K562 (cell line): ENCODE measurements around the gene SLC25A5. TPM values are rescaled to one million over a fixed set of nuclear protein-coding genes. Genes with fewer than 3 reads are reported as not detected.

Experiments used
- ATAC-seq: fragments of 200-7000 bp; cut with Tn5 transposase; 3 replicates; pipeline ENCODE4 v1.9.1; 2020; ENCODE audit warnings: moderate library complexity
- BruUV-seq: library from RNA; stranded (reverse); fragments of 400-500 nt; replicated peaks from 2 replicates; lab custom pipeline; 2021; lab: Mats Ljungman, UMichigan
- CTCF ChIA-PET: fragments of 300-600 bp; formaldehyde crosslinking; extraction: SDS; loops from one replicate; lab custom pipeline; 2021; ENCODE audit warnings: low intra/inter-chr PET ratio; lab: Yijun Ruan, JAX
- POLR2A ChIA-PET: fragments of 300-600, 350-650 bp; sonication (Branson Sonifier 250); formaldehyde crosslinking; extraction: SDS; loops from one replicate; lab custom pipeline; 2021; ENCODE audit warnings: antibody characterized with exemption, inconsistent platforms; lab: Yijun Ruan, JAX
- DNase-seq, 4 experiments: peaks; one replicate each; pipeline versions ENCODE4 v3.0.0 to v3.0.0-alpha.2; 2011 to 2018; ENCODE audit warnings: low spot score in 3 of 4, mixed read lengths in 3 of 4; ENCODE audit errors: extremely low read depth in 1 of 4
- FAIRE-seq: peaks from 2 replicates; lab custom pipeline; 2011; peaks lifted over from hg19 to GRCh38; lab: Jason Lieb, UNC
- H2AFZ ChIP-seq: 2 replicates; pipeline ENCODE4 v1.6.0; 2011; ENCODE audit warnings: low read depth, low read length, control low read depth, inconsistent platforms
- H3K27ac ChIP-seq: fragments of 200-600 bp; 3 replicates; pipeline ENCODE4 v1.8.0; 2011; ENCODE audit warnings: low read depth, mild to moderate bottlenecking, control low read depth, inconsistent platforms, low read length, moderate library complexity, mixed read lengths; ENCODE audit errors: extremely low read depth
- H3K27me3 ChIP-seq, 2 experiments: fragments of 300-600 bp in 1 of 2; 2 replicates in 1 of 2; 3 replicates in 1 of 2; pipeline versions ENCODE4 v1.6.0 to v1.8.0; 2011; ENCODE audit warnings: inconsistent platforms in 2 of 2, low read length in 2 of 2, mild to moderate bottlenecking in 1 of 2, mixed read lengths in 1 of 2, moderate library complexity in 1 of 2; ENCODE audit not compliant: control insufficient read depth in 2 of 2, insufficient read depth in 2 of 2
- H3K36me3 ChIP-seq: fragments of 300-600 bp; 3 replicates; pipeline ENCODE4 v1.8.0; 2011; ENCODE audit warnings: mild to moderate bottlenecking, low read length, inconsistent platforms; ENCODE audit not compliant: control insufficient read depth, insufficient read depth
- H3K4me1 ChIP-seq, 2 experiments: fragments of 200-600 bp in 1 of 2; replicated peaks in 1 of 2; 2 replicates in 1 of 2; 3 replicates in 1 of 2; pipeline versions ENCODE4 v1.5.1 to v1.8.0; 2011; ENCODE audit warnings: inconsistent platforms in 2 of 2, low read length in 2 of 2, mild to moderate bottlenecking in 1 of 2, mixed read lengths in 1 of 2, moderate library complexity in 1 of 2; ENCODE audit not compliant: control insufficient read depth in 2 of 2, insufficient read depth in 2 of 2
- H3K4me2 ChIP-seq: 2 replicates; pipeline ENCODE4 v1.6.1; 2011; ENCODE audit warnings: low read length, control low read depth, inconsistent platforms, mixed read lengths; ENCODE audit not compliant: insufficient read depth
- H3K4me3 ChIP-seq: fragments of 200-600 bp; sonication (generic), shearing (Covaris generic); 2 replicates; pipeline ENCODE4 v1.5.1; 2016; ENCODE audit warnings: control low read depth, inconsistent platforms
- H3K79me2 ChIP-seq: fragments of 200-600 bp; 3 replicates; pipeline ENCODE4 v1.8.0; 2011; ENCODE audit warnings: low read length, inconsistent platforms; ENCODE audit not compliant: control insufficient read depth, insufficient read depth
- H3K9ac ChIP-seq, 2 experiments: 2 replicates each; pipeline versions ENCODE4 v1.6.0 to v1.6.1; 2011; ENCODE audit warnings: low read depth in 2 of 2, low read length in 2 of 2, control low read depth in 1 of 2, inconsistent platforms in 1 of 2, mild to moderate bottlenecking in 1 of 2, mixed read lengths in 1 of 2; ENCODE audit not compliant: insufficient read depth in 1 of 2
- H3K9me1 ChIP-seq: one replicate; pipeline ENCODE4 v1.6.0; 2011; ENCODE audit warnings: inconsistent platforms, mild to moderate bottlenecking, low read length, moderate library complexity; ENCODE audit not compliant: control insufficient read depth, insufficient read depth
- H3K9me3 ChIP-seq: replicated peaks from 2 replicates; pipeline ENCODE4 v1.5.1; 2011; ENCODE audit warnings: low read depth, low read length, inconsistent platforms; ENCODE audit not compliant: control insufficient read depth, insufficient read depth
- H4K20me1 ChIP-seq: replicated peaks from 2 replicates; pipeline ENCODE4 v1.6.1; 2011; ENCODE audit warnings: low read length, inconsistent platforms, mixed read lengths; ENCODE audit not compliant: control insufficient read depth, insufficient read depth
- CBFB ChIP-seq: sonication (generic); formaldehyde crosslinking; IDR thresholded peaks from 2 replicates; pipeline ENCODE4 v1.4.0; 2020; ENCODE audit warnings: mild to moderate bottlenecking, missing genetic modification reagents
- CTBP1 ChIP-seq: fragments of 450-650 bp; IDR thresholded peaks from 2 replicates; pipeline ENCODE4 v1.6.1; 2016; ENCODE audit warnings: borderline replicate concordance
- CXXC5 ChIP-seq: fragments of 250-450 bp; sonication (Bioruptor Pico); IDR thresholded peaks from 2 replicates; pipeline ENCODE4 v1.8.0; 2022; ENCODE audit warnings: inconsistent platforms, mild to moderate bottlenecking, moderate library complexity
- GABPB1 ChIP-seq: sonication (generic); formaldehyde crosslinking; IDR thresholded peaks from 2 replicates; pipeline ENCODE4 v1.8.0; 2022; ENCODE audit warnings: mild to moderate bottlenecking, missing genetic modification reagents
- MAZ ChIP-seq, 2 experiments: fragments of 450-650 bp in 1 of 2; sonication (generic) in 1 of 2; formaldehyde crosslinking; IDR thresholded peaks in 1 of 2; conservative IDR thresholded peaks in 1 of 2; 2 replicates each; pipeline versions ENCODE4 v1.4.0 to v1.5.0; 2020; ENCODE audit warnings: mild to moderate bottlenecking in 1 of 2, missing genetic modification reagents in 1 of 2
- NFE2L1 ChIP-seq: fragments of 450-650 bp; IDR thresholded peaks from 2 replicates; pipeline ENCODE4 v1.6.1; 2016; ENCODE audit warnings: missing genetic modification characterization, low read depth, mild to moderate bottlenecking, missing compliant biosample characterization, moderate library complexity, borderline replicate concordance
- NRF1 ChIP-seq, 2 experiments: fragments of 450-650 bp; IDR thresholded peaks in 1 of 2; conservative IDR thresholded peaks in 1 of 2; 2 replicates each; pipeline ENCODE4 v1.6.1; 2014; ENCODE audit warnings: mild to moderate bottlenecking in 2 of 2
- RAD21 ChIP-seq, 2 experiments: fragments of 250-450 bp in 1 of 2; fragments of 450-650 bp in 1 of 2; sonication (Bioruptor Pico) in 1 of 2; formaldehyde crosslinking in 1 of 2; IDR thresholded peaks in 1 of 2; conservative IDR thresholded peaks in 1 of 2; 2 replicates each; pipeline versions ENCODE4 v1.4.0 to v1.8.0; 2020 to 2022; ENCODE audit warnings: mild to moderate bottlenecking in 2 of 2, moderate library complexity in 1 of 2
- RB1 ChIP-seq: fragments of 450-650 bp; IDR thresholded peaks from 2 replicates; pipeline ENCODE4 v1.6.1; 2017; ENCODE audit warnings: low read depth, mild to moderate bottlenecking
- SMAD4 ChIP-seq: fragments of 250-450 bp; sonication (Bioruptor Pico); conservative IDR thresholded peaks from 2 replicates; pipeline ENCODE4 v1.8.0; 2021; ENCODE audit warnings: inconsistent platforms, mild to moderate bottlenecking, moderate library complexity
- ZBTB33 ChIP-seq: sonication (generic); formaldehyde crosslinking; IDR thresholded peaks from 2 replicates; pipeline ENCODE4 v1.8.1; 2023; ENCODE audit warnings: mild to moderate bottlenecking, missing genetic modification reagents
- WGBS: fragments of 100-300 bp; shearing (Covaris generic); methylation state at CpG from one replicate; pipeline ENCODE4 v1.1.6; 2016; ENCODE audit warnings: low coverage, mixed read lengths; ENCODE audit not compliant: insufficient coverage; ENCODE audit errors: missing lambda C conversion rate; 5-methylcytosine and 5-hydroxymethylcytosine counted together
- in situ Hi-C: fragments of 300-500 bp; cut with MboI; formaldehyde crosslinking; loops from 4 replicates; pipeline ENCODE4 v1.15.0; 2018; ENCODE audit warnings: inconsistent platforms, mixed read lengths
- intact Hi-C: fragments of 100-400 bp; cut with micrococcal nuclease; formaldehyde crosslinking; loops from 2 replicates; pipeline ENCODE4 v1.14.2; 2022
- polyA plus RNA-seq, 8 experiments: library from polyadenylated mRNA; depleted of rRNA in 4 of 8; stranded (reverse) in 5 of 8; unstranded in 3 of 8; fragments of >200 nt; fragmentation: Nextera tagmentation in 2 of 8; fragmentation: Illumina TruSeq in 1 of 8; extraction: Ambion mirVana in 2 of 8; extraction: Trizol in 1 of 8; gene quantifications; 2 replicates each; pipeline versions ENCODE4 v1.2.1 to v1.2.3, GENCODE V29; 2011 to 2014; ENCODE audit warnings: inconsistent platforms in 1 of 8, missing spikeins in 1 of 8
- total RNA-seq, 7 experiments: library from RNA; depleted of rRNA in 6 of 7; stranded (reverse); fragments of >200 nt in 6 of 7; fragmentation: Illumina TruSeq in 2 of 7; extraction: Trizol in 2 of 7; gene quantifications; 2 replicates each; pipeline versions ENCODE4 v1.2.1 to v1.2.3, GENCODE V29; 2011 to 2021; ENCODE audit warnings: low replicate concordance in 1 of 7
- TF ChIP-seq, protein P1 (sequence below): fragments of 450-650 bp; formaldehyde crosslinking; IDR thresholded peaks from 2 replicates; pipeline ENCODE4 v1.4.0; 2022; ENCODE audit warnings: missing genetic modification characterization
- TF ChIP-seq, protein P2 (sequence below): sonication (generic); formaldehyde crosslinking; IDR thresholded peaks from 2 replicates; pipeline ENCODE4 v1.9.0; 2022; ENCODE audit warnings: mild to moderate bottlenecking, missing genetic modification reagents

The SLC25A5 gene
- total and polyA plus RNA-seq, 9 of the 15 experiments (the other 6 are each of a cell fraction or from before 2014, with no cell fraction given), result 470 to 5,247 (median 596) TPM

DNA sequence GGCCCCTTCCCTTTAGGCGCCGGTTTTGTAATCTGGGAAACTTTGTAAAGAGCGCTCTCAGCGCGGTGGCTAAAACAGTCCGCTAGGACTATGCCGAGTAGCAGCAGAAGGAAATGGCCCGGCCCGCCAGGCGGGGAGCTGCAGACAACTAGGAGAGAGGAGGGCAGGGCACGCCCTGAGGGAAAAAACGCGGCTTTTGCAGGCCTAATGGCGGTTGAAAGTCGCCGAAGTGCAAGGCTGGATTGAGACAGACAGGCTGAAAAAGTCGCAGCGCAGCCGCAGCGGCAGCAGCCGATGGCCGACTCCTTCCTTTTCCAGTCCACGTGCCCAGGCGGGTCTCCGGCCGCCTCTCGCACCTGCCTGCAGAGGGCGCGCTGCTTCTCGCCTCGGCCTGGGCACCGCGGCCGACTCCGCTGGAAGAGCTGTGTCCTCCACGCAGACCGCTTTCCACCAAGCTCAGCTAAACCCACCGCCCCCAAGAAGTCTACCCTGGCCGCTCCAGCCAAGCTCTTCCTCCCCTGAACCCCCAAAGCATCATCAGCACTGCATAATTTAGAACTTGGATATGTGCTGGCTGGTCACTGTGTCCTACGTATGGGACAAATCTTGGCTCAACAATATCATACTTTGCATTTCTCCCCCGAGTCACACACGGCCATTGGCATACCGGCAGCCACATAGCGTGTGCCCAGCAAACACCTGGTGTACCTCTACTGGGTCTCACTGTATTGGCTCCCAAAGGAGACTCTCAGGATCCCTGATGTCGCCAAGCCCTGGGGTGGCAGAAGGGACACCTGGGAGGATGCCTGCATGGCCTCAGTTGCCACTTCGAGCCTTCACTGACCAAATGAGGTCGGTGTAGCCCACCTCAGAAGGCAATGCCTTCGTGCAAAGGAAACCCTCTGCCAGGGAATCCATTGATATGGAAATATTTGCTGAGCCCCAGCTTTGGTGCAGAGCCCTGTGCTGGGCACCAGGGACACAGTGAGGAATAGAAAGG, 14.5 kb downstream of the SLC25A5 start:
- FAIRE-seq (peak; percentile 72), DNase-seq (peak; percentile 70 to 76 (median 71)), ATAC-seq (peak; percentile 94)
- ChIA-PET POLR2A (interaction anchor here (0.7 to 2.2 kb wide), 4 partner anchors 9 to 150 kb away, joined by 3 to 9 read pairs (median 4); no protein-coding TSS in a partner anchor), CTCF (interaction anchor here (1.0 kb wide), 1 partner anchor 14 kb away, joined by 4 read pairs; no protein-coding TSS in a partner anchor)
- Histone ChIP-seq H3K4me1 (peaks cover 6 to 8% of the 10 kb centered on the region in 2 experiments; a peak in 3 of 5 replicates), H3K27me3 (no peaks in the 10 kb centered on the region), H4K20me1 (no peaks in the 10 kb centered on the region), H3K79me2 (no peaks in the 10 kb centered on the region), H3K36me3 (no peaks in the 10 kb centered on the region), H3K9ac (peak overlapping the region; percentile 43 to 86), H3K4me3 (peak overlapping the region; percentile 8; the same call in 1 of the 2 replicates), H3K4me2 (peak overlapping the region; percentile 72), H3K9me1 (no peaks in the 10 kb centered on the region), H3K27ac (no peak overlapping the region; the same call in 2 of the 3 replicates), H2AFZ (peak overlapping the region; percentile 85), H3K9me3 (no peaks in the 10 kb centered on the region)
- WGBS, result 9% methylated on average over 15 of the region's 48 CpGs
- intact Hi-C loops (no loop called here), in situ Hi-C loops (no loop called here)
- no TSS peak for BruUV-seq
- peak in 1 of 2 experiments; percentile 38; a peak in 1 of 4 replicates for TF ChIP-seq MAZ (CRISPR knock-in tag; conservative IDR thresholded peaks at IDR 0.05 in 1 of 2, IDR thresholded peaks at IDR 0.05 in 1 of 2)
- TF ChIP-seq CBFB (CRISPR knock-in tag), result peak; percentile 55; the same call in 1 of the 2 replicates
- TF ChIP-seq, protein P1, sequence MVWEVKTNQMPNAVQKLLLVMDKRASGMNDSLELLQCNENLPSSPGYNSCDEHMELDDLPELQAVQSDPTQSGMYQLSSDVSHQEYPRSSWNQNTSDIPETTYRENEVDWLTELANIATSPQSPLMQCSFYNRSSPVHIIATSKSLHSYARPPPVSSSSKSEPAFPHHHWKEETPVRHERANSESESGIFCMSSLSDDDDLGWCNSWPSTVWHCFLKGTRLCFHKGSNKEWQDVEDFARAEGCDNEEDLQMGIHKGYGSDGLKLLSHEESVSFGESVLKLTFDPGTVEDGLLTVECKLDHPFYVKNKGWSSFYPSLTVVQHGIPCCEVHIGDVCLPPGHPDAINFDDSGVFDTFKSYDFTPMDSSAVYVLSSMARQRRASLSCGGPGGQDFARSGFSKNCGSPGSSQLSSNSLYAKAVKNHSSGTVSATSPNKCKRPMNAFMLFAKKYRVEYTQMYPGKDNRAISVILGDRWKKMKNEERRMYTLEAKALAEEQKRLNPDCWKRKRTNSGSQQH, result no peak
- TF ChIP-seq ZBTB33 (CRISPR knock-in tag), result peak; percentile 79
- peak; percentile 26 to 39; a peak in 3 of 4 replicates for TF ChIP-seq RAD21 (CRISPR knock-in tag; conservative IDR thresholded peaks at IDR 0.05 in 1 of 2, IDR thresholded peaks at IDR 0.05 in 1 of 2)
- peak; percentile 71; the same call in 1 of the 2 replicates for TF ChIP-seq SMAD4
- TF ChIP-seq NRF1 (conservative IDR thresholded peaks at IDR 0.05 in 1 of 2, IDR thresholded peaks at IDR 0.05 in 1 of 2), result peak; percentile 84 to 86
- TF ChIP-seq NFE2L1, result no peak
- 0 out of 2 replicates have a peak, but pooled peaks have one; percentile 53 for TF ChIP-seq RB1
- TF ChIP-seq CXXC5 (CRISPR knock-in tag), result peak; percentile 71
- TF ChIP-seq, protein P2, sequence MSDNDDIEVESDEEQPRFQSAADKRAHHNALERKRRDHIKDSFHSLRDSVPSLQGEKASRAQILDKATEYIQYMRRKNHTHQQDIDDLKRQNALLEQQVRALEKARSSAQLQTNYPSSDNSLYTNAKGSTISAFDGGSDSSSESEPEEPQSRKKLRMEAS, result peak; percentile 95
- peak; percentile 22; the same call in 1 of the 2 replicates for TF ChIP-seq CTBP1
- TF ChIP-seq GABPB1 (CRISPR knock-in tag), result 0 out of 2 replicates have a peak, but pooled peaks have one; percentile 30
